K562 (cell line): ENCODE measurements around the gene VSX2.

Experiments
- NFRKB ChIP-seq: fragments of 450-650 bp; IDR thresholded peaks from 2 replicates; pipeline ENCODE4 v1.6.1; 2016; ENCODE audit warnings: low read depth
- TCF7 ChIP-seq: sonication (generic); IDR thresholded peaks from 2 replicates; pipeline ENCODE4 v1.6.1; 2016; ENCODE audit warnings: antibody characterized with exemption, borderline replicate concordance
- ZNF318 ChIP-seq, 2 experiments: fragments of 450-650 bp; IDR thresholded peaks; 2 replicates each; pipeline ENCODE4 v1.6.1; 2016; ENCODE audit warnings: mild to moderate bottlenecking in 2 of 2, borderline replicate concordance in 1 of 2, low read depth in 1 of 2, moderate library complexity in 1 of 2
- TF ChIP-seq, protein P1 (sequence below), 3 experiments: IDR thresholded peaks in 2 of 3; conservative IDR thresholded peaks in 1 of 3; 2 replicates each; pipeline ENCODE4 v1.5.1; 2011 to 2012; ENCODE audit warnings: low read length in 3 of 3, mild to moderate bottlenecking in 3 of 3, control low read depth in 2 of 3, improper control_type of control experiment in 1 of 3, inconsistent platforms in 1 of 3, low read depth in 1 of 3, mixed read lengths in 1 of 3, moderate library complexity in 1 of 3; ENCODE audit not compliant: insufficient read depth in 2 of 3

GRCh38 chr14:74238974-74239847, at the start of gene VSX2:
- TF ChIP-seq ZNF318 (IDR thresholded peaks at IDR 0.05; ENCODE audit: borderline replicate concordance in 1 of 2, low read depth in 1 of 2) (no peak), TCF7 (no peak), NFRKB (no peak)
- TF ChIP-seq, protein P1, sequence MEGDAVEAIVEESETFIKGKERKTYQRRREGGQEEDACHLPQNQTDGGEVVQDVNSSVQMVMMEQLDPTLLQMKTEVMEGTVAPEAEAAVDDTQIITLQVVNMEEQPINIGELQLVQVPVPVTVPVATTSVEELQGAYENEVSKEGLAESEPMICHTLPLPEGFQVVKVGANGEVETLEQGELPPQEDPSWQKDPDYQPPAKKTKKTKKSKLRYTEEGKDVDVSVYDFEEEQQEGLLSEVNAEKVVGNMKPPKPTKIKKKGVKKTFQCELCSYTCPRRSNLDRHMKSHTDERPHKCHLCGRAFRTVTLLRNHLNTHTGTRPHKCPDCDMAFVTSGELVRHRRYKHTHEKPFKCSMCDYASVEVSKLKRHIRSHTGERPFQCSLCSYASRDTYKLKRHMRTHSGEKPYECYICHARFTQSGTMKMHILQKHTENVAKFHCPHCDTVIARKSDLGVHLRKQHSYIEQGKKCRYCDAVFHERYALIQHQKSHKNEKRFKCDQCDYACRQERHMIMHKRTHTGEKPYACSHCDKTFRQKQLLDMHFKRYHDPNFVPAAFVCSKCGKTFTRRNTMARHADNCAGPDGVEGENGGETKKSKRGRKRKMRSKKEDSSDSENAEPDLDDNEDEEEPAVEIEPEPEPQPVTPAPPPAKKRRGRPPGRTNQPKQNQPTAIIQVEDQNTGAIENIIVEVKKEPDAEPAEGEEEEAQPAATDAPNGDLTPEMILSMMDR (IDR thresholded peaks at IDR 0.05 in 2 of 3, conservative IDR thresholded peaks at IDR 0.05 in 1 of 3; ENCODE audit: insufficient read depth in 2 of 3, low read depth in 1 of 3, low read length in 3 of 3) = no peak
